IPS DF 19.7 (cell line): ENCODE data around the gene AFAP1L2.
"Not testable (repeated sequence)": the region's sequence is repeated elsewhere in the genome, so short reads cannot be mapped to it uniquely, and the experiment has no call there.

Source experiments
- DNase-seq: peaks from one replicate; pipeline ENCODE4 v3.0.0-alpha.2; 2013; ENCODE audit warnings: low read depth, low spot score

AFAP1L2 gene

GRCh38 chr10:114359953-114360345 is 44.4 kb downstream of the AFAP1L2 start:
- no peak for DNase-seq

GRCh38 chr10:114359041-114359952 is 45.0 kb downstream of the AFAP1L2 start:
- DNase-seq = no peak

GRCh38 chr10:114357515-114357996 is 46.7 kb downstream of the AFAP1L2 start:
- DNase-seq = no peak

GRCh38 chr10:114356751-114357514 is 47.4 kb downstream of the AFAP1L2 start:
- DNase-seq = no peak

- no peak for DNase-seq
Observed at GRCh38 chr10:114356126-114356525, 48.2 kb downstream of the AFAP1L2 start.

GRCh38 chr10:114353383-114353782 is 50.9 kb downstream of the AFAP1L2 start:
- DNase-seq = no peak

- DNase-seq = no peak
Observed at GRCh38 chr10:114352653-114353298, 51.5 kb downstream of the AFAP1L2 start.

- no peak for DNase-seq
Observed at GRCh38 chr10:114350751-114351150, 53.6 kb downstream of the AFAP1L2 start.

GRCh38 chr10:114349522-114350215 is 54.6 kb downstream of the AFAP1L2 start:
- no peak for DNase-seq

- DNase-seq = not testable (repeated sequence)
Observed at GRCh38 chr10:114349071-114349470, 55.2 kb downstream of the AFAP1L2 start.

- DNase-seq = no peak
Observed at GRCh38 chr10:114347791-114348190, 56.5 kb downstream of the AFAP1L2 start.

GRCh38 chr10:114347241-114347640 is 57.1 kb downstream of the AFAP1L2 start:
- no peak for DNase-seq

- DNase-seq = no peak
Observed at GRCh38 chr10:114346176-114347031, 57.9 kb downstream of the AFAP1L2 start.

GRCh38 chr10:114345701-114346100 is 58.6 kb downstream of the AFAP1L2 start:
- DNase-seq = no peak

GRCh38 chr10:114343623-114344505 is 60.4 kb downstream of the AFAP1L2 start:
- DNase-seq = no peak

GRCh38 chr10:114342976-114343375 is 61.3 kb downstream of the AFAP1L2 start:
- no peak for DNase-seq

- no peak for DNase-seq
Observed at GRCh38 chr10:114340816-114341215, 63.5 kb downstream of the AFAP1L2 start.

- peak; percentile 42 for DNase-seq
Observed at GRCh38 chr10:114337510-114338462, 66.5 kb downstream of the AFAP1L2 start.
